ENCODE data around the gene SLC13A1.
A peak's percentile ranks its signal among the peaks of the same experiment; 100 is the strongest.

SLC13A1 gene

GRCh38 chr7:123191132-123191531 lies 8.6 kb downstream of the SLC13A1 start:
- no peak for DNase-seq

- no peak for DNase-seq
These were observed 9.5 kb downstream of the SLC13A1 start for GRCh38 chr7:123190109-123190831.

GRCh38 chr7:123185756-123186155 lies 14.0 kb downstream of the SLC13A1 start:
- no peak for DNase-seq

- DNase-seq = no peak
These were observed 15.5 kb downstream of the SLC13A1 start for GRCh38 chr7:123184271-123184670.

- no peak for DNase-seq
These were observed 16.3 kb downstream of the SLC13A1 start for GRCh38 chr7:123183431-123183830.

GRCh38 chr7:123177442-123177841 lies 22.3 kb downstream of the SLC13A1 start:
- no peak for DNase-seq

GRCh38 chr7:123170333-123171246 lies 29.2 kb downstream of the SLC13A1 start:
- DNase-seq = no peak

- no peak for DNase-seq
These were observed 30.7 kb downstream of the SLC13A1 start for GRCh38 chr7:123169065-123169464.

GRCh38 chr7:123157606-123158005 lies 42.2 kb downstream of the SLC13A1 start:
- DNase-seq = no peak

- no peak for DNase-seq
These were observed 44.2 kb downstream of the SLC13A1 start for GRCh38 chr7:123155571-123155970.

- DNase-seq = peak; percentile 32
These were observed 45.4 kb downstream of the SLC13A1 start for GRCh38 chr7:123154231-123154860.

- no peak for DNase-seq
These were observed 48.3 kb downstream of the SLC13A1 start for GRCh38 chr7:123151443-123151842.

- no peak for DNase-seq
These were observed 51.0 kb downstream of the SLC13A1 start for GRCh38 chr7:123148813-123149212.

GRCh38 chr7:123143252-123144006 lies 56.3 kb downstream of the SLC13A1 start:
- no peak for DNase-seq

- DNase-seq = no peak
These were observed 59.2 kb downstream of the SLC13A1 start for GRCh38 chr7:123140561-123140960.

- no peak for DNase-seq
These were observed 63.8 kb downstream of the SLC13A1 start for GRCh38 chr7:123135960-123136359.

- DNase-seq = no peak
These were observed 65.8 kb downstream of the SLC13A1 start for GRCh38 chr7:123133924-123134323.

GRCh38 chr7:123131961-123132360 lies 67.8 kb downstream of the SLC13A1 start:
- DNase-seq = no peak

GRCh38 chr7:123131556-123131955 lies 68.2 kb downstream of the SLC13A1 start:
- no peak for DNase-seq

GRCh38 chr7:123131140-123131539 lies 68.6 kb downstream of the SLC13A1 start:
- no peak for DNase-seq

- no peak for DNase-seq
These were observed 73.1 kb downstream of the SLC13A1 start for GRCh38 chr7:123126691-123127090.

- no peak for DNase-seq
These were observed 73.6 kb downstream of the SLC13A1 start for GRCh38 chr7:123126171-123126570.

GRCh38 chr7:123125231-123125630 lies 74.5 kb downstream of the SLC13A1 start:
- DNase-seq = no peak
